HepG2 (cell line): ENCODE data around the gene S100A8. TPM values are rescaled to one million over a fixed set of nuclear protein-coding genes. Genes with fewer than 3 reads are reported as not detected.

Source experiments
- ATAC-seq: fragments of 200-7000 bp; cut with Tn5 transposase; 3 replicates; pipeline ENCODE4 v1.9.1; 2020; ENCODE audit warnings: mild to moderate bottlenecking, moderate library complexity
- BruUV-seq: library from RNA; stranded (reverse); fragments of 400-500 nt; replicated peaks from 2 replicates; lab custom pipeline; 2021; lab: Mats Ljungman, UMichigan
- CTCF ChIA-PET: fragments of 300-600 bp; formaldehyde crosslinking; extraction: SDS; loops from one replicate; lab custom pipeline; 2021; ENCODE audit warnings: low total read pairs, inconsistent platforms, low intra/inter-chr PET ratio; lab: Yijun Ruan, JAX
- POLR2A ChIA-PET: fragments of 350-600 bp; sonication (Branson Sonifier 250); formaldehyde crosslinking; loops from one replicate; lab custom pipeline; 2020; ENCODE audit warnings: antibody characterized with exemption, inconsistent platforms; lab: Yijun Ruan, JAX
- DNase-seq: peaks from one replicate; pipeline ENCODE4 v3.0.0-alpha.2; 2015; ENCODE audit warnings: low spot score
- FAIRE-seq: peaks from 3 replicates; lab custom pipeline; 2011; peaks lifted over from hg19 to GRCh38; lab: Jason Lieb, UNC
- H2AFZ ChIP-seq: one replicate; pipeline ENCODE4 v1.6.1; 2011; ENCODE audit warnings: low read length, inconsistent platforms
- H3K27ac ChIP-seq: fragments of 300-600 bp; 3 replicates; pipeline ENCODE4 v1.8.0; 2011; ENCODE audit warnings: mixed run types, mild to moderate bottlenecking, mixed read lengths, low read length, inconsistent platforms; ENCODE audit not compliant: insufficient read depth; ENCODE audit errors: extremely low read length
- H3K27me3 ChIP-seq, 2 experiments: fragments of 200-600 bp in 1 of 2; 2 replicates in 1 of 2; 3 replicates in 1 of 2; pipeline versions ENCODE4 v1.6.0 to v1.8.0; 2011; ENCODE audit warnings: low read length in 2 of 2, mild to moderate bottlenecking in 2 of 2, moderate library complexity in 2 of 2, inconsistent platforms in 1 of 2; ENCODE audit not compliant: insufficient read depth in 2 of 2, control insufficient read depth in 1 of 2
- H3K36me3 ChIP-seq, 2 experiments: fragments of 200-600 bp in 1 of 2; replicated peaks in 1 of 2; 2 replicates in 1 of 2; 3 replicates in 1 of 2; pipeline versions ENCODE4 v1.5.1 to v1.8.0; 2011; ENCODE audit warnings: low read length in 2 of 2, inconsistent platforms in 1 of 2; ENCODE audit not compliant: insufficient read depth in 2 of 2, control insufficient read depth in 1 of 2
- H3K4me1 ChIP-seq: 2 replicates; pipeline ENCODE4 v1.5.1; 2012; ENCODE audit warnings: low read length, inconsistent platforms; ENCODE audit not compliant: insufficient read depth
- H3K4me2 ChIP-seq: 2 replicates; pipeline ENCODE4 v1.6.0; 2011; ENCODE audit warnings: low read depth, low read length, inconsistent platforms
- H3K4me3 ChIP-seq, 3 experiments: fragments of 200-600 bp in 1 of 3; sonication (generic), shearing (Covaris generic) in 1 of 3; replicated peaks in 1 of 3; 2 replicates each; pipeline ENCODE4 v1.5.1; 2011 to 2016; ENCODE audit warnings: low read length in 3 of 3, inconsistent platforms in 2 of 3, low read depth in 2 of 3, mild to moderate bottlenecking in 2 of 3, control low read depth in 1 of 3, mixed read lengths in 1 of 3; ENCODE audit not compliant: insufficient read depth in 1 of 3
- H3K79me2 ChIP-seq: one replicate; pipeline ENCODE4 v1.6.1; 2011; ENCODE audit warnings: low read length, inconsistent platforms; ENCODE audit not compliant: insufficient read depth
- H3K9ac ChIP-seq: 2 replicates; pipeline ENCODE4 v1.6.0; 2011; ENCODE audit warnings: mild to moderate bottlenecking, low read depth, low read length, inconsistent platforms; ENCODE audit not compliant: insufficient read depth
- H3K9me3 ChIP-seq: 2 replicates; pipeline ENCODE4 v1.5.1; 2012; ENCODE audit warnings: mild to moderate bottlenecking, low read length
- H4K20me1 ChIP-seq: 2 replicates; pipeline ENCODE4 v1.6.0; 2011; ENCODE audit warnings: inconsistent platforms, mild to moderate bottlenecking, low read length, moderate library complexity; ENCODE audit not compliant: insufficient read depth
- ATRX ChIP-seq: sonication (generic); formaldehyde crosslinking; IDR thresholded peaks from 2 replicates; pipeline ENCODE4 v1.4.0; 2020; ENCODE audit warnings: missing genetic modification reagents, borderline replicate concordance
- CENPBD1 ChIP-seq: sonication (generic); formaldehyde crosslinking; IDR thresholded peaks from 2 replicates; pipeline ENCODE4 v1.8.0; 2022; ENCODE audit warnings: missing genetic modification reagents, low read depth, mild to moderate bottlenecking, borderline replicate concordance
- GMEB2 ChIP-seq: IDR thresholded peaks from 2 replicates; pipeline ENCODE4 v1.6.1; 2016; ENCODE audit warnings: missing biosample characterization, missing genetic modification reagents, low read depth
- HNRNPUL1 ChIP-seq: fragments of 200-400 bp; formaldehyde crosslinking; IDR thresholded peaks from 2 replicates; pipeline ENCODE4 v1.6.1; 2017; ENCODE audit warnings: low read depth, mild to moderate bottlenecking, low read length, moderate library complexity
- MAFG ChIP-seq: sonication (generic); formaldehyde crosslinking; IDR thresholded peaks from 2 replicates; pipeline ENCODE4 v1.5.1; 2020; ENCODE audit warnings: mild to moderate bottlenecking, missing genetic modification reagents
- MTA1 ChIP-seq: sonication (generic); formaldehyde crosslinking; IDR thresholded peaks from 2 replicates; pipeline ENCODE4 v1.4.0; 2020; ENCODE audit warnings: missing genetic modification reagents, mild to moderate bottlenecking, borderline replicate concordance
- SP140L ChIP-seq: sonication (generic); formaldehyde crosslinking; IDR thresholded peaks from 2 replicates; pipeline ENCODE4 v1.4.0; 2020; ENCODE audit warnings: missing genetic modification reagents, borderline replicate concordance
- ZNF501 ChIP-seq: sonication (generic); formaldehyde crosslinking; IDR thresholded peaks from 2 replicates; pipeline ENCODE4 v1.5.1; 2020; ENCODE audit warnings: mild to moderate bottlenecking, moderate library complexity, missing genetic modification reagents
- WGBS: methylation state at CpG from one replicate; pipeline ENCODE4 v1.1.6; 2017; ENCODE audit warnings: low lambda C conversion rate; 5-methylcytosine and 5-hydroxymethylcytosine counted together
- in situ Hi-C: cut with HindIII; loops from 2 replicates; pipeline ENCODE4 v1.10.0; 2017; ENCODE audit warnings: low pct_unique_long_range_greater_than_20kb; ENCODE audit not compliant: extremely low pct_ligation_motif_present
- intact Hi-C: fragments of 100-400 bp; cut with micrococcal nuclease; formaldehyde crosslinking; loops from one replicate; pipeline ENCODE4 v1.10.0; 2022; ENCODE audit not compliant: unreplicated experiment
- polyA plus RNA-seq, 8 experiments: library from polyadenylated mRNA; depleted of rRNA in 3 of 8; stranded (reverse) in 7 of 8; unstranded in 1 of 8; fragments of >200 nt; fragmentation: Illumina TruSeq in 4 of 8; extraction: Trizol in 4 of 8; gene quantifications; 2 replicates each; pipeline versions ENCODE4 v1.2.1 to v1.2.3, GENCODE V29; 2011 to 2016; ENCODE audit warnings: low read depth in 4 of 8, missing spikeins in 1 of 8, mixed read lengths in 1 of 8; ENCODE audit not compliant: insufficient read depth in 1 of 8
- total RNA-seq, 5 experiments: library from RNA; depleted of rRNA; stranded (reverse); fragments of >200 nt; fragmentation: Illumina TruSeq; extraction: Trizol; gene quantifications; 2 replicates each; pipeline ENCODE4 v1.2.3, GENCODE V29; 2016; ENCODE audit warnings: low read depth in 1 of 5

The S100A8 gene
- total and polyA plus RNA-seq, 2 of the 13 experiments (the other 11 are each of a cell fraction or from before 2014, with no cell fraction given): not detected

GRCh38 chr1:153400244-153400643 lies 9.4 kb upstream of the S100A8 start:
- H3K27me3 ChIP-seq: peaks cover 2 to 62% of the 10 kb centered on the region in 2 experiments; a peak in 4 of 5 replicates
- no TSS peak for BruUV-seq
- in situ Hi-C loops (no loop called here), intact Hi-C loops (no loop called here)
- ChIA-PET POLR2A (no interaction called here), CTCF (no interaction called here)
- no peaks in the 10 kb centered on the region for H3K79me2 ChIP-seq
- H3K4me3 ChIP-seq: no peak overlapping the region
- H2AFZ ChIP-seq: no peak overlapping the region
- TF ChIP-seq MAFG (CRISPR knock-in tag) (no peak), CENPBD1 (CRISPR knock-in tag) (no peak), ATRX (no peak), GMEB2 (CRISPR knock-in tag) (no peak), SP140L (CRISPR knock-in tag) (no peak), HNRNPUL1 (no peak), MTA1 (CRISPR knock-in tag) (no peak), ZNF501 (no peak)
- no peaks in the 10 kb centered on the region for H3K36me3 ChIP-seq
- no peaks in the 10 kb centered on the region for H3K4me1 ChIP-seq
- H3K9me3 ChIP-seq: no peaks in the 10 kb centered on the region
- H3K9ac ChIP-seq: no peak overlapping the region
- no peaks in the 10 kb centered on the region for H4K20me1 ChIP-seq
- H3K27ac ChIP-seq: no peak overlapping the region
- WGBS: 2% methylated on average over 3 of the region's 5 CpGs
- no peak overlapping the region for H3K4me2 ChIP-seq
- FAIRE-seq (no peak), DNase-seq (no peak), ATAC-seq (no peak)
